Left renal cortex interstitium (tissue), 4 donors: ENCODE results near the gene ACSM6. TPM values are rescaled to one million over a fixed set of nuclear protein-coding genes. Genes with fewer than 3 reads are reported as not detected.
A peak's percentile ranks its signal among the peaks of the same experiment; 100 is the strongest.
"Not testable (repeated sequence)": the region's sequence is repeated elsewhere in the genome, so short reads cannot be mapped to it uniquely, and the experiment has no call there.

Source experiments
- DNase-seq, 4 donors: peaks; one replicate each; pipeline ENCODE4 v3.0.0-alpha.2; 2013; ENCODE audit warnings: low read depth in 4 of 4, low spot score in 2 of 4, missing footprints in 1 of 4
- polyA plus RNA-seq, 4 donors: library from polyadenylated mRNA; unstranded; fragments of 120-200 nt; gene quantifications; one replicate each; pipeline ENCODE4 v1.2.1, GENCODE V29; 2013; ENCODE audit not compliant: insufficient read length in 4 of 4

The ACSM6 gene, protein sequence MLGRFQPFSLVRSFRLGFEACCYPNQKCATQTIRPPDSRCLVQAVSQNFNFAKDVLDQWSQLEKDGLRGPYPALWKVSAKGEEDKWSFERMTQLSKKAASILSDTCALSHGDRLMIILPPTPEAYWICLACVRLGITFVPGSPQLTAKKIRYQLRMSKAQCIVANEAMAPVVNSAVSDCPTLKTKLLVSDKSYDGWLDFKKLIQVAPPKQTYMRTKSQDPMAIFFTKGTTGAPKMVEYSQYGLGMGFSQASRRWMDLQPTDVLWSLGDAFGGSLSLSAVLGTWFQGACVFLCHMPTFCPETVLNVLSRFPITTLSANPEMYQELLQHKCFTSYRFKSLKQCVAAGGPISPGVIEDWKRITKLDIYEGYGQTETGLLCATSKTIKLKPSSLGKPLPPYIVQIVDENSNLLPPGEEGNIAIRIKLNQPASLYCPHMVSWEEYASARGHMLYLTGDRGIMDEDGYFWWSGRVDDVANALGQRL
- polyA plus RNA-seq, result under 1 TPM; 0.10 to 0.47 (median 0.22) TPM

DNA sequence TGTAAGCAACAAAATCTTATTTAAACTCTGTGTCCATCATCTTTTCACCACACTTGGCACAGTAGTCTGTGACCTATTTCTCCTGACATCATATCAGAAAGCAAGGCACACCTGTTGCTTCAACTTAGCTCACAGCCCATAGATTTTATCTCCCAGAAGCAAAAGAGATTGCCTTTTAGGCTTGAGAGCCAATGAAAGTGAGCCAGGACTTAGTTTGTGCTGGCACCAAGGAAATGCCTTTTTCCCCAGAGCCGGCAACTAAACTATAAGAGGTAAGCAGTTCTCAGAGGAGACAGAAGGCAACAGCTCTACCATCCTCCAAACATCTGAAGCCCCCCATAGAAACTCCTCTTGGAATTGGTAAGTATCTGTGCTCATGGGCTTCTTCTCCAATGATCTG is at the start of gene ACSM6:
ACSM6 (plus strand) TSS at position 295 of the 400 bp plus-strand sequence. CDS start 248 bp downstream, outside the sequence.
- DNase-seq, result no peak

GRCh38 chr10:95168694-95169093 is 25.3 kb upstream of the ACSM6 start:
- DNase-seq, result no peak

DNA sequence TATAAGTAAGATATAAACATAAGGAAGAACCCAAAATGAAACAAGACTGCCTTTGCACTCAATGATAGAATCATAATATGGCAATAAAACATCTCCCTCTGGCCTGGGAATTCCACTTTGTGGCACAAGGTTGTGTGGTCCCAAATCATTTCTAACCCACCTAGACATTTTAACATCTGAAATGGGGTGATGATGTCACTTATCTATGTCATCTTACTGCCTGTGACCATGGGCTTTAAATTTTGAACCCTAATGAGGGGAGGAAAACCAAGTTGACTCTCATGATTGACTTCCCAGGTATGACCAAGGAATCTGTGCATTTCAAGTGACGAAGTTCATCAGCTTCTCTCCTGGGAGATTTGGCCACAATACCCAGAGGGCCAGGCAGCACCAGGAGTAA is 24.5 kb upstream of the ACSM6 start:
- DNase-seq, result no peak

GRCh38 chr10:95170790-95171189 is 23.2 kb upstream of the ACSM6 start:
- no peak for DNase-seq

DNA sequence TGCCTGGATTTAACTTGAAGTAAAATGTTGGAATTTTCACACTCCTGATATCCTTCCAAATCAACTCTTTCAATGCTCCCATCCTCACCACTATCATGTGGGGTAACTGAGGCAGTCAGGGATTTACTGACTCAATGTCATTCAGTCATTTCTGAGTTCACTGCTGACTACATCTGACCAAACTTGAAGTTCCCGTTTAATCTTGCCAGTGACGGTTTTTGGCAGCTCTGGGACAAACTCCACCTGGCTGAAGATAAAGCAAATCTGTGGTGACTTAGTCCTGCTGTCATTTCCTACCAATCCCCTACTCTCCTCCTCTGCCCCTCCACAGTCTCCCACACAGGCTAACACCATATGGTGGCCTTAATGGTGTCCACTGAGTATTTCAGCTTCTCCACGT is 22.7 kb upstream of the ACSM6 start:
- DNase-seq, result no peak

GRCh38 chr10:95172851-95173250 is 21.2 kb upstream of the ACSM6 start:
- no peak for DNase-seq

DNA sequence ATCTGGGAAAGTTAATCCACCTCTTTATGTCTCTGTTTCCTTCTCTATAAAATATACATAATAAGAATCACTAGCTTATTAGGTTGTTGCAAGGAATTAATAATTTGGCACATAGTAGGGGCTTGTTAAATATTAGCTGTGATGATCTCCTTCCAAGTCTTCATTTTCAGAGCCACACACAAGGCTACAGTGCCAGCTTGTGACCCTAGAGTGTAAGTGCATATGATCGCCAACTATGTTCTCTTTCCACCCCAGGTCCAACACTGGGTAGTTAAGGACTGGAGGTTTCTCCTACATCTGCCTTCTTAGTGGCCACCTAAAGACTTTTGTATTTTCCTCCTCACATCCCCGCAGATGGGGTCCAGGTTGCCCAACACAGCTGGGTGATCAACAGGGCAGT is 17.9 kb upstream of the ACSM6 start:
- no peak for DNase-seq

DNA sequence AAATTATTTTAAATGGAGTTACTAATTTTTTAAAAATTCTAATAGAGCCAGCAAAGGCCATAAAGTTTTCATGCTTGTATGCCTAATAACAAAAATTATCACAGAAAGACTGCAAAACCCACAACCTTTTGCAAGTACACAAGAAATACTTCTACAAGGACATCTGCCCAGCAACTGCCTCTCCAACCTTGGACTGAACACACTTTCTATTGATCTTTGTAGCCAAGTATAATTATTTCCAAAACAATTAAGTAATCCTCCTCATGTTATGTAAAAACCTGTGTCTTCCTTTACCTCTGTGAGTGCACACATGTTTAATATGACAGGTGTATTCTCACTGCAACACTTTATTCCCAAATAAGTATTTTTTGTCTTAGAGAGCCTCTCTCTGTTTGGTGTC is 16.6 kb upstream of the ACSM6 start:
- DNase-seq, result no peak

- DNase-seq, result no peak
These were observed 15.8 kb upstream of the ACSM6 start for GRCh38 chr10:95178266-95178665.

DNA sequence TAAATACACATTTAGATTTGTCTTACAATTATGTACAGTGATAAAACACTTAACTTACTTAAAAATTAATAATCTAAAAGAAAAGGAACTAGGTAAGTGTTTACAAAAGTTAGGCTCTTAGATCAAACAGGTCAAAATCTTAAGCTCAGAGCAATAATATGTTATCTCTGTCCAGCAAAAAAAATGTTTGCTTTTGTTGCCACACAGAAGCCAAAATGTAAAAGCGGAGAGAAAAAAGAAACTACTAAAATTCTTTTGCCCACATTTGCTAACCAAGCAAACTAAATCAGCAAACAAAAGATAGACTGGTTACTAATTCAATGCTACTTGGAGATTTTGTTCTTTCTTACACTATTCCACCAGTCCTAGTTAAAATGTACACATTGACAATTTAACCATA is 15.2 kb upstream of the ACSM6 start:
- no peak for DNase-seq

- DNase-seq, result no peak
These were observed 12.3 kb upstream of the ACSM6 start for GRCh38 chr10:95181726-95182125.

DNA sequence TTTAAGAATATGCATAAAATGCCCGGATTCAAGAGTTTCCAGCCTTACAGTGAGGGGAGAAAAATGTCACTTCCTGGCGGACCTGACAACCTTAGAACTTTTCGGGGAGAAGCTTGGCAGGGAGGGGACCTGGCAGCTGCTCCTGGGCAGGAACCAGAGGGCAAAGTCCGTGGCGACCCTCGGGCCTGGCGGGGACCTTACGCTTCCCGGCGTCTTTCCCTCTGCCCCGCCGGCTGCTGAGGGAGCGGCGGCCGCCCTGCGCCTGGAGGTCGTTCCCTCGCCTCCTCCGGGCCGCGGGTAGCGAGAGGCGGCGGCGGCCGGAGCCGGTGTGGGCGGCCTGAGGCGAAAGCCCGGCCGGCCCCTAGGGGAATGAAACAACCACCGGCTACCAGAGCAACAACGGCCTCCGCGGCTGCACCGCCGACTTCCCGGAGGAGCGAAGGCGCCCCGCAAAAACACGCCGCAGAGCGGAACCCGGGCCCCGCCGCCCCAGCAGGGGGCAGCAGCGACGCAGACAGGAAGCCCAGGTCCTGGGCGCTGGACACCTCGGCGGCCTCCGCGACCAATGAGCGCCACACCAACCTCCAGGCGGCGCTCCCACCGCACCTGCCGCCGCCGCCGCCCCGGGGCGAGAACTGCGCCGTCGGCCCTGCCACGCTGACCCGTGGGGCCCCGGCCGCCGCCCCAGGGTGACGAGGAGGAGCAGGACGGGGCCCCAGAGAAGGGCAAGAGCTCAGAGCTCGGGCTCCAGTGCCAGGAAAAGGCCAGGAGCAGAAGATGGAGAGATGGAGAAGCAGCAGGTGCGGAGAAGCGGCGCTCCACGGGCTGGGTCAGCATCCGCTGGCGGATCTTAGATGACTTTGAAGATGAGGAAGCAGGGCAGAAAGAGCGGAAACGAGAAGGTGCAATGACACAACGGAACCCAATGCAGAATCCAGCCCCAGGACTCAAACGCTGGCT is 10.5 kb upstream of the ACSM6 start:
- peak; percentile 31 to 76 (median 73) for DNase-seq

DNA sequence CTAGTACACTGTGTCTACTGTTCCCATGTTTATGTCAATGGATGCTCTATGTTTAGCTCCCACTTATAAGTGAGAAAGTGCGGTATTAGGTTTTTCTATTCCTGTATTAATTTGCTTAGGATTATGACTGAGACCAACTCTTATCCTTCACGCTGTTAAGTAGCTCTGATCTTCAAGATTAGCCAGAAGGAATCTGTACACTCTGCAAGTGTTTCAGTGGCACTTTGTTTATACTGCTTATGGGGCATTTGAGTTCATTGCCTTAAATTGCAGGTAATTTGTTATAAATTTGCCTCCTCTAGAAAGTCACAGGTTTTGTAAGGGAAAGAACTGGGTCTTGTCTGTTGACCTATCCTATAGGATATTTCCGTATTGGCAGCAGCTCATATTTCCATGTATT is 6.4 kb upstream of the ACSM6 start:
- DNase-seq, result no peak

GRCh38 chr10:95188593-95188992 is 5.4 kb upstream of the ACSM6 start:
- DNase-seq, result no peak

DNA sequence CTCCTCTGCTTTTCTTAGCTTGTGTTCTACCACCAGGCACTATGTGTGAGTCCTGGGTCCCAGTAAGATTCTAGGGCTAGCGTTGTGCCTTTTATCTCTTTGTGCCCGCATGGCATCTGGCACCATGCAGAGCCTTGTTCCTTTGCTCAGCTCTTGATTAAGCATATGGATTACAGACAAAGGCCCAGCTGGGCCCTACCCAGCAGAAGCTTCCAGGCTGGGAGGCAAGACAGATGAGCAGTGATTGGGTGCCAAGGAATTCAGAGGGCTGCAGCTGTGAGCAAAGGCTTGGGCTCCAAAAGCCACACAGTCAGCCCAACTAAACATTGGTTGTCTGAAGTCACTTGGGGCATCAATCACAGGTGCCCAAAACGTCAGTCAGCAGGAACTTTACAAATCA is 2.0 kb downstream of the ACSM6 start:
- no peak for DNase-seq

GRCh38 chr10:95201736-95202135 is 7.7 kb downstream of the ACSM6 start:
- DNase-seq, result no peak

DNA sequence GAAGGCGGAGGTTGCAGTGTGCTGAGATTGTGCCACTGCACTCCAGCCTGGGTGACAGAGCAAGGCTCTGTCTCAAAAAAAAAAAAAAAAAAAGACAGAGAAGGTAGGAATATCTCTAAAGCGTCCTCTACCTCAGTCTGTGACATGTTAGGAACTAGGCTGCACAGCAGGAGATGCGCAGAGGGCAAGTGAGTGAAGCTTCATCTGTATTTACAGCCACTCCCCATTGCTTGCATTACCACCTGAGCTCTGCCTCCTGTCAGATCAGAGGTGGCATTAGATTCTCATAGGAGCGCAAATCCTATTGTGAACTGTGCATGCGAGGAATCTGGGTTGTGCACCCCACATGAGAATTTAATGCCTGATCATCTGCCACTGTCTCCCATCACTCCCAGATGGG is 8.8 kb downstream of the ACSM6 start:
- DNase-seq, result not testable (repeated sequence)

- DNase-seq, result no peak
These were observed 14.8 kb downstream of the ACSM6 start for GRCh38 chr10:95208702-95209391.

- no peak for DNase-seq
These were observed 15.6 kb downstream of the ACSM6 start for GRCh38 chr10:95209509-95210127.

- DNase-seq, result no peak
These were observed 17.7 kb downstream of the ACSM6 start for GRCh38 chr10:95211606-95212279.
